ENCODE measurements around the gene KMT2C.
A peak's percentile ranks its signal among the peaks of the same experiment; 100 is the strongest.

Gene KMT2C

GRCh38 chr7:152180587-152180986 is 255.2 kb downstream of the KMT2C start:
- no peak for DNase-seq

- DNase-seq = no peak
These were observed 255.8 kb downstream of the KMT2C start for GRCh38 chr7:152180048-152180447.

GRCh38 chr7:152178405-152179058 is 257.3 kb downstream of the KMT2C start:
- DNase-seq = no peak

- DNase-seq = no peak
These were observed 258.0 kb downstream of the KMT2C start for GRCh38 chr7:152177681-152178404.

- DNase-seq = no peak
These were observed 259.0 kb downstream of the KMT2C start for GRCh38 chr7:152176797-152177196.

- DNase-seq = no peak
These were observed 262.3 kb downstream of the KMT2C start for GRCh38 chr7:152173372-152174070.

GRCh38 chr7:152162287-152162686 is 273.5 kb downstream of the KMT2C start:
- no peak for DNase-seq

GRCh38 chr7:152161171-152161570 is 274.6 kb downstream of the KMT2C start:
- DNase-seq = no peak

- DNase-seq = no peak
These were observed 276.8 kb downstream of the KMT2C start for GRCh38 chr7:152158801-152159587.

GRCh38 chr7:152152267-152152666 is 283.5 kb downstream of the KMT2C start:
- no peak for DNase-seq

- no peak for DNase-seq
These were observed 286.4 kb downstream of the KMT2C start for GRCh38 chr7:152149363-152149762.

- no peak for DNase-seq
These were observed 287.1 kb downstream of the KMT2C start for GRCh38 chr7:152148706-152149105.

- peak; percentile 10 to 15 for DNase-seq
These were observed 289.8 kb downstream of the KMT2C start for GRCh38 chr7:152145853-152146466.

GRCh38 chr7:152144557-152145245 is 291.1 kb downstream of the KMT2C start:
- DNase-seq = no peak

GRCh38 chr7:152142976-152143595 is 292.7 kb downstream of the KMT2C start:
- DNase-seq = no peak

GRCh38 chr7:152140560-152140959 is 295.2 kb downstream of the KMT2C start:
- DNase-seq = no peak

GRCh38 chr7:152140067-152140466 is 295.7 kb downstream of the KMT2C start:
- DNase-seq = no peak

GRCh38 chr7:152137476-152138025 is 298.3 kb downstream of the KMT2C start:
- DNase-seq = no peak

- DNase-seq = no peak
These were observed 299.1 kb downstream of the KMT2C start for GRCh38 chr7:152136686-152137085.

GRCh38 chr7:152133804-152134203 is 302.0 kb downstream of the KMT2C start:
- no peak for DNase-seq

- DNase-seq = no peak
These were observed 303.0 kb downstream of the KMT2C start for GRCh38 chr7:152132812-152133211.
